ACHN (cell line): Measurements from ENCODE around the gene SPSB1.

ENCODE experiments used
- DNase-seq: peaks from one replicate; pipeline ENCODE4 v3.0.0-alpha.2; 2015
- in situ Hi-C: cut with HindIII; loops from 2 replicates; pipeline ENCODE4 v1.10.0; 2017; ENCODE audit warnings: low sequenced_read_pairs, low pct_ligation_motif_present, low pct_unique_long_range_greater_than_20kb

The SPSB1 gene

GRCh38 chr1:9418851-9419250, 126.2 kb downstream of the SPSB1 start:
- in situ Hi-C loops = no loop called here
- no peak for DNase-seq
